ENCODE results near the gene CHST11.

The CHST11 gene

DNA sequence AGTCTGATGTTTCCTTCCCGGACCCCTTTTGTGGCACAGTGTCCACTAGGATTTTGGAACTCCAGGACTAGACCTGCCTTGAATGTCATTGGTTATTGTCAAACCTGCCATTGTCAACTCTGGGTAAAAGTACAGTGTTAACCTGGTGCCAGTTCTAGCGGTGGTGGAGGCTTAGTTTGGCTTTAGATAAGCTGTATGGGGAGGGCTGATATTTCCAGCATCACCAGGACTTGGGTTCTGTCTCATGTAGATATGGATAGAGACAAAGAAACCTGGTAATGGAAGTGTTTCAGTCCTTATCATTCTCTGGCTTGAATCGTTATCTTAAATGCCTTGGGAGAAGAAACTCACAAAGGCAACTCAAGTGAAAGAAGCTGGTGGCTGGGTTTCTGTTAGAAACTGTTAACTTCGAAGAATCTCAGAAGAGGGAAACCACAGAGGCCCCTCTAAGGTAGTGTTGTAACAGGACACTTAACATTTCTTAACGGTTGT is 10.6 kb downstream of the CHST11 start:
- H3K27ac ChIP-seq (ENCODE audit: low read depth, low read length): no peak overlapping the region
- H3K4me2 ChIP-seq (ENCODE audit: low read depth, low read length, poor library complexity, severe bottlenecking): no peak overlapping the region
- no peak overlapping the region for H3K4me3 ChIP-seq (ENCODE audit: insufficient read depth, low read length, poor library complexity, severe bottlenecking)
- TF ChIP-seq, protein P1, sequence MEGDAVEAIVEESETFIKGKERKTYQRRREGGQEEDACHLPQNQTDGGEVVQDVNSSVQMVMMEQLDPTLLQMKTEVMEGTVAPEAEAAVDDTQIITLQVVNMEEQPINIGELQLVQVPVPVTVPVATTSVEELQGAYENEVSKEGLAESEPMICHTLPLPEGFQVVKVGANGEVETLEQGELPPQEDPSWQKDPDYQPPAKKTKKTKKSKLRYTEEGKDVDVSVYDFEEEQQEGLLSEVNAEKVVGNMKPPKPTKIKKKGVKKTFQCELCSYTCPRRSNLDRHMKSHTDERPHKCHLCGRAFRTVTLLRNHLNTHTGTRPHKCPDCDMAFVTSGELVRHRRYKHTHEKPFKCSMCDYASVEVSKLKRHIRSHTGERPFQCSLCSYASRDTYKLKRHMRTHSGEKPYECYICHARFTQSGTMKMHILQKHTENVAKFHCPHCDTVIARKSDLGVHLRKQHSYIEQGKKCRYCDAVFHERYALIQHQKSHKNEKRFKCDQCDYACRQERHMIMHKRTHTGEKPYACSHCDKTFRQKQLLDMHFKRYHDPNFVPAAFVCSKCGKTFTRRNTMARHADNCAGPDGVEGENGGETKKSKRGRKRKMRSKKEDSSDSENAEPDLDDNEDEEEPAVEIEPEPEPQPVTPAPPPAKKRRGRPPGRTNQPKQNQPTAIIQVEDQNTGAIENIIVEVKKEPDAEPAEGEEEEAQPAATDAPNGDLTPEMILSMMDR (IDR thresholded peaks at IDR 0.05; ENCODE audit: insufficient read depth, low read length, poor library complexity, severe bottlenecking): no peak
- TF ChIP-seq EZH2phosphoT487 (conservative IDR thresholded peaks at IDR 0.05; ENCODE audit: low read length): no peak
- H3K79me2 ChIP-seq (ENCODE audit: insufficient read depth, low read length): no peaks in the 10 kb centered on the region
- no peaks in the 10 kb centered on the region for H3K36me3 ChIP-seq (ENCODE audit: low read length)
- H3F3A ChIP-seq (ENCODE audit: insufficient read depth): no peaks in the 10 kb centered on the region
- H3K9me3 ChIP-seq (ENCODE audit: insufficient read depth, low read length): no peaks in the 10 kb centered on the region
- no peaks in the 10 kb centered on the region for H3K9me2 ChIP-seq (replicated peaks; ENCODE audit: insufficient read depth, low read length)
- no peaks in the 10 kb centered on the region for H4K20me1 ChIP-seq (ENCODE audit: low read depth, low read length)
- H3K9ac ChIP-seq (ENCODE audit: low read length): no peak overlapping the region
- no peak overlapping the region for H2AFZ ChIP-seq (ENCODE audit: low read depth, low read length, severe bottlenecking)
- no peaks in the 10 kb centered on the region for H3K27me3 ChIP-seq (ENCODE audit: low read length)

DNA sequence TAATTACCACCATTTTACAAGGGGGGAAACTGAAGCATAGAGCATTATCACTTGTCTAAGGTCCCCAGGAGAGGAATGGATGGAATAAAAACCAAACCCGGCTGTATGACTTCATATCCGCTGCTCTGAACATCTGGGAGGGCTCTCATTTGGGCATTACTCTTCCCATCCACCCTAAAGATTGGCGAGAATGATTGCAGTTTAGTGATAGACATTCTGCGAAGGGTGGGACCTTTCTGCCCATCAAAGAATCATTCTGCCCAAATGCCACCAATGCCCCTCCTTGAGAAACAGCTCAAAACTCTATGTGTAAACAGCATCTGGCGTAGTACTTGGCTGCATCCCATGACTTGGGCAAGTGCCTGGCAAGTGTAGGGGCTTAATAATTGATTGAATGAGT is 11.6 kb downstream of the CHST11 start:
- Histone ChIP-seq H3K4me2 (ENCODE audit: low read depth, low read length, poor library complexity, severe bottlenecking) (no peak overlapping the region), H3K27me3 (ENCODE audit: low read length) (no peaks in the 10 kb centered on the region), H3K9me2 (replicated peaks; ENCODE audit: insufficient read depth, low read length) (no peaks in the 10 kb centered on the region), H3K79me2 (ENCODE audit: insufficient read depth, low read length) (no peaks in the 10 kb centered on the region), H3K4me3 (ENCODE audit: insufficient read depth, low read length, poor library complexity, severe bottlenecking) (no peak overlapping the region), H3K9ac (ENCODE audit: low read length) (no peak overlapping the region), H2AFZ (ENCODE audit: low read depth, low read length, severe bottlenecking) (no peak overlapping the region), H3F3A (ENCODE audit: insufficient read depth) (no peaks in the 10 kb centered on the region), H3K9me3 (ENCODE audit: insufficient read depth, low read length) (no peaks in the 10 kb centered on the region), H4K20me1 (ENCODE audit: low read depth, low read length) (no peaks in the 10 kb centered on the region), H3K27ac (ENCODE audit: low read depth, low read length) (no peak overlapping the region), H3K36me3 (ENCODE audit: low read length) (no peaks in the 10 kb centered on the region)
- TF ChIP-seq, protein P1 (IDR thresholded peaks at IDR 0.05; ENCODE audit: insufficient read depth, low read length, poor library complexity, severe bottlenecking): no peak
- no peak for TF ChIP-seq EZH2phosphoT487 (conservative IDR thresholded peaks at IDR 0.05; ENCODE audit: low read length)

DNA sequence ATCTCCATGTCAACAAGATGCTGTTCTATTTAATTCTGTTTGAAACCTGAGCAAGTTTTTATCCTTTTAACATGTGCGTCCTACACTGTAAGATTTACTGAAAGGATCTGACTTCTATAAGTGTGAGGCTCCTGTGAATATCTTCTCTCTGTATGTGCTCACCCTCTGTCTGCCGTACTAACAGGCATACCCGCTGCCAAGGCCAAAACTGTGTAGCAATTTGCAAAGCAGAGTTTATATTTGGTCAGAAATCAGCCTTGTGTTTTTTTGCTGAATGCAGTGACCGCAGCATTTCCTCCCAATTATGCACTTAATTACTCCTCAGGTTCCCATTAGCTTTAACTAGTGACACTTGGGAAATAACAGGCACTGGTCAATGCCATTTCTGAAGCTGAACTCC is 12.3 kb downstream of the CHST11 start:
- Histone ChIP-seq H3K9me3 (ENCODE audit: insufficient read depth, low read length) (no peaks in the 10 kb centered on the region), H2AFZ (ENCODE audit: low read depth, low read length, severe bottlenecking) (no peak overlapping the region), H3K36me3 (ENCODE audit: low read length) (no peaks in the 10 kb centered on the region), H3F3A (ENCODE audit: insufficient read depth) (no peaks in the 10 kb centered on the region), H3K27ac (ENCODE audit: low read depth, low read length) (no peak overlapping the region), H3K79me2 (ENCODE audit: insufficient read depth, low read length) (no peaks in the 10 kb centered on the region), H3K9me2 (replicated peaks; ENCODE audit: insufficient read depth, low read length) (no peaks in the 10 kb centered on the region), H3K9ac (ENCODE audit: low read length) (no peak overlapping the region), H3K4me3 (ENCODE audit: insufficient read depth, low read length, poor library complexity, severe bottlenecking) (no peak overlapping the region), H3K27me3 (ENCODE audit: low read length) (no peaks in the 10 kb centered on the region), H4K20me1 (ENCODE audit: low read depth, low read length) (no peaks in the 10 kb centered on the region), H3K4me2 (ENCODE audit: low read depth, low read length, poor library complexity, severe bottlenecking) (no peak overlapping the region)
- TF ChIP-seq, protein P1 (IDR thresholded peaks at IDR 0.05; ENCODE audit: insufficient read depth, low read length, poor library complexity, severe bottlenecking): no peak
- no peak for TF ChIP-seq EZH2phosphoT487 (conservative IDR thresholded peaks at IDR 0.05; ENCODE audit: low read length)
